GM23338 (cell line): ENCODE measurements around the gene RFX3.

Experiments
- CREB1 ChIP-seq: fragments of 250-450 bp; sonication (Bioruptor Pico); IDR thresholded peaks from 2 replicates; pipeline ENCODE4 v1.5.0; 2020; ENCODE audit warnings: low read depth, mild to moderate bottlenecking, moderate library complexity
- CTCF ChIP-seq, 2 experiments: fragments of 200-600 bp in 1 of 2; sonication (generic) in 1 of 2; conservative IDR thresholded peaks; 2 replicates each; pipeline versions ENCODE4 v1.5.1 to v1.6.1; 2016 to 2017; ENCODE audit warnings: antibody characterized with exemption in 2 of 2, low read depth in 2 of 2, mild to moderate bottlenecking in 2 of 2, moderate library complexity in 1 of 2
- JUNB ChIP-seq: IDR thresholded peaks from one replicate; pipeline ENCODE4 v1.6.1; 2016; ENCODE audit warnings: antibody characterized with exemption; ENCODE audit not compliant: unreplicated experiment
- NANOG ChIP-seq: IDR thresholded peaks from 2 replicates; pipeline ENCODE4 v1.6.1; 2016; ENCODE audit warnings: antibody characterized with exemption, borderline replicate concordance
- POLR2AphosphoS5 ChIP-seq: IDR thresholded peaks from 2 replicates; pipeline ENCODE4 v1.6.1; 2016; ENCODE audit warnings: antibody characterized with exemption, low read depth
- ZNF114 ChIP-seq: fragments of 250-450 bp; sonication (Bioruptor Pico); IDR thresholded peaks from 2 replicates; pipeline ENCODE4 v1.5.0; 2020; ENCODE audit warnings: mild to moderate bottlenecking, moderate library complexity

GRCh38 chr9:3497857-3498256 lies 27.9 kb downstream of the RFX3 start:
- TF ChIP-seq CTCF (conservative IDR thresholded peaks at IDR 0.05; ENCODE audit: low read depth in 2 of 2) (no peak), CREB1 (no peak), ZNF114 (CRISPR knock-in tag) (no peak), NANOG (no peak), POLR2AphosphoS5 (no peak), JUNB (no peak)
